OCI-LY3 (cell line): ENCODE results near the gene OSCAR.
A peak's percentile ranks its signal among the peaks of the same experiment; 100 is the strongest.

Source experiments
- H2AFZ ChIP-seq: fragments of 200-600, 300-600 bp; shearing (Covaris generic); 2 replicates; pipeline ENCODE4 v1.6.0; 2014; ENCODE audit warnings: antibody characterized with exemption, low read depth, low read length
- H3K27ac ChIP-seq: fragments of 200-600, 300-600 bp; sonication (generic); 2 replicates; pipeline ENCODE4 v1.5.1; 2014; ENCODE audit warnings: mild to moderate bottlenecking, low read length, moderate library complexity, mixed read lengths
- H3K27me3 ChIP-seq: fragments of 200-600, 300-600 bp; sonication (generic); 2 replicates; pipeline ENCODE4 v1.6.1; 2014; ENCODE audit warnings: low read depth, low read length, mixed read lengths
- H3K36me3 ChIP-seq: fragments of 200-600, 300-600 bp; sonication (generic); replicated peaks from 2 replicates; pipeline ENCODE3; 2014; ENCODE audit warnings: low read depth, low read length, mixed read lengths
- H3K4me1 ChIP-seq: fragments of 300-600, 200-600 bp; sonication (generic); 2 replicates; pipeline ENCODE4 v1.6.1; 2014; ENCODE audit warnings: low read length, mixed read lengths
- H3K4me2 ChIP-seq: fragments of 200-600, 300-600 bp; sonication (generic); 2 replicates; pipeline ENCODE4 v1.6.1; 2014; ENCODE audit warnings: low read length, mixed read lengths
- H3K4me3 ChIP-seq: fragments of 300-600, 200-600 bp; sonication (generic); 2 replicates; pipeline ENCODE4 v1.5.1; 2014; ENCODE audit warnings: antibody characterized with exemption, mild to moderate bottlenecking, low read length, moderate library complexity
- H3K79me2 ChIP-seq: fragments of 300-600, 200-600 bp; shearing (Covaris generic); 2 replicates; pipeline ENCODE4 v1.6.1; 2014; ENCODE audit warnings: mild to moderate bottlenecking, low read length, mixed read lengths
- H3K9ac ChIP-seq: fragments of 300-600, 200-600 bp; shearing (Covaris generic); 2 replicates; pipeline ENCODE4 v1.6.0; 2014; ENCODE audit warnings: mild to moderate bottlenecking, low read length, moderate library complexity
- H3K9me3 ChIP-seq: fragments of 200-600, 300-600 bp; shearing (Covaris generic); 2 replicates; pipeline ENCODE4 v1.6.1; 2014; ENCODE audit warnings: low read length, mixed read lengths; ENCODE audit not compliant: insufficient read depth
- H4K20me1 ChIP-seq: fragments of 200-600, 300-600 bp; sonication (generic); 2 replicates; pipeline ENCODE4 v1.6.1; 2016; ENCODE audit warnings: low read length, mixed read lengths; ENCODE audit not compliant: insufficient read depth
- CTCF ChIP-seq: fragments of 200-600, 300-600 bp; sonication (generic); IDR thresholded peaks from 2 replicates; pipeline ENCODE4 v1.5.1; 2014; ENCODE audit warnings: antibody characterized with exemption, low read length, low read depth
- EZH2phosphoT487 ChIP-seq: fragments of 200-600 bp; shearing (Covaris generic); IDR thresholded peaks from 2 replicates; pipeline ENCODE4 v1.6.1; 2018; ENCODE audit warnings: antibody characterized with exemption, mixed run types, low read depth

OSCAR gene

DNA sequence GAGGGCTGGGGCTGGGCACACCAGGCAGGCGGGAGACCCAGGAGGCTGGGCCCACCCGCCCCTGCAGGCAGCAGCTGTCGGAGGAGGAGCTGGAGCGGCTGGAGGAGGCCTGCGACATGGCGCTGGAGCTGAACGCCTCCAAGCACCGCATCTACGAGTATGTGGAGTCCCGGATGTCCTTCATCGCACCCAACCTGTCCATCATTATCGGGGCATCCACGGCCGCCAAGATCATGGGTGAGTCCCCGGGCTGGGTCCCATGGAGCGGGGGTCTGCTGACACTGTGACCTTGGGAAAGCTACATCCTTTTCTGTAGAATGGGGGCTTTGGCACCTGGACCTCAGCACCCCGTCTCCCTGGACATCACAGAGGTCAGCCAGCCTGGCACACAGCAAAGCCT lies 23.1 kb upstream of the OSCAR start:
- Histone ChIP-seq H3K9ac (no peak overlapping the region), H3K4me1 (no peaks in the 10 kb centered on the region), H3K27ac (no peak overlapping the region), H3K27me3 (no peaks in the 10 kb centered on the region), H3K36me3 (peaks cover 56% of the 10 kb centered on the region), H2AFZ (no peak overlapping the region), H4K20me1 (no peaks in the 10 kb centered on the region), H3K4me2 (no peak overlapping the region), H3K9me3 (no peaks in the 10 kb centered on the region), H3K4me3 (no peak overlapping the region), H3K79me2 (no peaks in the 10 kb centered on the region)
- no peak for TF ChIP-seq CTCF
- no peak for TF ChIP-seq EZH2phosphoT487

DNA sequence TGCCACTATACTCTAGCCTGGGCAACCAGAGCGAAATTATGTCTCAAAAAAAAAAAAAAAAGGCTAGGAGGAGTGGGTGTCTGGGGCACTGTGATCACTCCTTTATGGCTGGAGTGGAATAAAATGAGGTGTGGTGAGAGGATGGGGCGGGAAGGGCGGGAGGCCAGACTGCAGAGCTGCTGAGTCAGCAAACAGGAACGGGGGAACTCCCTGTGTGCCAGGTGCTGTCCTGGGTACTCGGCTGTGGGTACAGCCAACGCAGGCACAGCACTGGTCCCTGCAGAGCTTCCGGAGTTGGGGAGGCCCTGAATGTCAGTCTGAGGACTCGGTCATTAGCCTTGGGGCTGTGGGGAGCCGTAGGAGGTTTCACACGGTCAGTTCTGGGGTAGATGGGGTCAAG lies 20.7 kb upstream of the OSCAR start:
- Histone ChIP-seq H3K27me3 (no peaks in the 10 kb centered on the region), H3K36me3 (peaks cover 45% of the 10 kb centered on the region)

GRCh38 chr19:54115109-54116063 lies 14.8 kb upstream of the OSCAR start, which contains the start of the genes PRPF31 and TFPT:
PRPF31 (plus strand) TSS chr19:54115754; CDS start chr19:54118279, 2,525 bp downstream.
TFPT (minus strand) TSS chr19:54115657; CDS start chr19:54115269, 388 bp downstream.
- Histone ChIP-seq H3K4me2 (peak within 1 kb of the TSS; percentile 88), H3K36me3 (peaks cover 22% of the 10 kb centered on the region), H3K9me3 (no peaks in the 10 kb centered on the region), H3K4me3 (peak within 1 kb of the TSS; percentile 78), H4K20me1 (no peaks in the 10 kb centered on the region), H3K79me2 (peaks cover 43% of the 10 kb centered on the region), H3K4me1 (peaks cover 8% of the 10 kb centered on the region), H3K9ac (peak within 1 kb of the TSS; percentile 87), H2AFZ (peak within 1 kb of the TSS; percentile 95), H3K27me3 (no peaks in the 10 kb centered on the region), H3K27ac (peak within 1 kb of the TSS; percentile 75)
- no peak for TF ChIP-seq EZH2phosphoT487
- no peak for TF ChIP-seq CTCF

More for the DNA sequence above, 20.7 kb upstream of the OSCAR start:
- Histone ChIP-seq H3K9me3 (no peaks in the 10 kb centered on the region), H4K20me1 (no peaks in the 10 kb centered on the region), H3K79me2 (peaks cover 18% of the 10 kb centered on the region), H3K4me3 (no peak overlapping the region), H3K4me1 (peaks cover 7% of the 10 kb centered on the region), H3K27ac (no peak overlapping the region), H2AFZ (no peak overlapping the region), H3K4me2 (no peak overlapping the region), H3K9ac (no peak overlapping the region)
- no peak for TF ChIP-seq CTCF
- no peak for TF ChIP-seq EZH2phosphoT487
